ENCODE data around the gene MICAL3. TPM values are rescaled to one million over a fixed set of nuclear protein-coding genes. Genes with fewer than 3 reads are reported as not detected.

MICAL3 gene
- total RNA-seq, 4 donors from 2014 or later = 84.2 to 290 (median 151) TPM

DNA sequence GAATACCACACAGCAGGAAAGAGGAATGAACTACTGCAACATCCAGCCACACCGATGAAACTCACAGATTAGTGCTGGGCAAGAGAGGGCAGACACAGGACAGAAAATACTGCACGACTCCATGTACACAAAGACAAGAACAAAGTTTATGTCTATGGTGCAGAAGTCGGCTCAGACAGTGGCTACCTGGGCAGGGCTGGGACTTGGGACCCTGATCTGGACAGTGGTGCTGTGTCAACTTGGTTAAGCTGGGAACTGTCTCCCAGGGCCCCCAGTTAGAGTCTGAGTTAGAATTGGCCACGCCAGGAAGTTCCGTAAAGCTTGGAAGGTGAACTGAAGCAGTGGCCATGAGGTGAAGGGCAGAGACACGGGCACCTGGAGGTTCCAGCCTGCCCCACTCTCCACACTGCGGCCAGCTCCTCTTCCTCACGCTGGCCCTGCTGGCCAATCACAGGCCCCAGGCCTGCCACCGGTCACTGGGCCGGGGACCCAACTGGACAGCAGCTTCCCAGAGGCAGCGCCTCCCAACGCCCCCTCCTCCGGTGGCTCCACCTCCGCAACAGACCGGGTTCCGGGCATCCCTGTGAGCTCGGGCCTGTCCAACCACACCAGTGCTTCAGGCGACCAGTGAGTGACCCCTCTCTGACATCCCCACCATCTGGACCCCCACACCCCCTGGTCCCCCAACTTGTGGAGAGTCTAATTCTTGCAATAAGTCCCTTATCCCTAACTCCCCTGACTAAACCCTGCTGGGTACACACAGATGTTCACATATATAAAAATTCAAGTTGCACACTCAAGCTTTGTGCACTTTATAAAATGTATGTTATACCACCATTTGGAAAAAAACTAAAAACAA lies 93.7 kb downstream of the MICAL3 start:
- intact Hi-C loops (cut with DNase I; ENCODE audit: low total_unique reads) = no loop called here
- DNase-seq = no peak
- Histone ChIP-seq H3K27me3 (no peaks in the 10 kb centered on the region), H3K4me3 (no peak overlapping the region), H3K36me3 (no peaks in the 10 kb centered on the region), H3K4me1 (peaks cover 6 to 15% (median 13%) of the 10 kb centered on the region in 4 donors), H3K27ac (peak overlapping the region in 1 of 4 donors; percentile 21), H3K9me3 (no peaks in the 10 kb centered on the region)
- 88 to 91% methylated on average over 4 to 18 of the region's 18 CpGs for WGBS, 2 donors (ENCODE audit: low coverage in 1 of 2)
- in situ Hi-C loops (cut with MboI; ENCODE audit: low pct_ligation_motif_present in 1 of 4, low pct_unique_long_range_greater_than_20kb in 1 of 4, low sequenced_read_pairs in 3 of 4) = no loop called here
- no peak for TF ChIP-seq POLR2AphosphoS5 (IDR thresholded peaks at IDR 0.05)
- TF ChIP-seq, protein P1, sequence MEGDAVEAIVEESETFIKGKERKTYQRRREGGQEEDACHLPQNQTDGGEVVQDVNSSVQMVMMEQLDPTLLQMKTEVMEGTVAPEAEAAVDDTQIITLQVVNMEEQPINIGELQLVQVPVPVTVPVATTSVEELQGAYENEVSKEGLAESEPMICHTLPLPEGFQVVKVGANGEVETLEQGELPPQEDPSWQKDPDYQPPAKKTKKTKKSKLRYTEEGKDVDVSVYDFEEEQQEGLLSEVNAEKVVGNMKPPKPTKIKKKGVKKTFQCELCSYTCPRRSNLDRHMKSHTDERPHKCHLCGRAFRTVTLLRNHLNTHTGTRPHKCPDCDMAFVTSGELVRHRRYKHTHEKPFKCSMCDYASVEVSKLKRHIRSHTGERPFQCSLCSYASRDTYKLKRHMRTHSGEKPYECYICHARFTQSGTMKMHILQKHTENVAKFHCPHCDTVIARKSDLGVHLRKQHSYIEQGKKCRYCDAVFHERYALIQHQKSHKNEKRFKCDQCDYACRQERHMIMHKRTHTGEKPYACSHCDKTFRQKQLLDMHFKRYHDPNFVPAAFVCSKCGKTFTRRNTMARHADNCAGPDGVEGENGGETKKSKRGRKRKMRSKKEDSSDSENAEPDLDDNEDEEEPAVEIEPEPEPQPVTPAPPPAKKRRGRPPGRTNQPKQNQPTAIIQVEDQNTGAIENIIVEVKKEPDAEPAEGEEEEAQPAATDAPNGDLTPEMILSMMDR (IDR thresholded peaks at IDR 0.05) = no peak

DNA sequence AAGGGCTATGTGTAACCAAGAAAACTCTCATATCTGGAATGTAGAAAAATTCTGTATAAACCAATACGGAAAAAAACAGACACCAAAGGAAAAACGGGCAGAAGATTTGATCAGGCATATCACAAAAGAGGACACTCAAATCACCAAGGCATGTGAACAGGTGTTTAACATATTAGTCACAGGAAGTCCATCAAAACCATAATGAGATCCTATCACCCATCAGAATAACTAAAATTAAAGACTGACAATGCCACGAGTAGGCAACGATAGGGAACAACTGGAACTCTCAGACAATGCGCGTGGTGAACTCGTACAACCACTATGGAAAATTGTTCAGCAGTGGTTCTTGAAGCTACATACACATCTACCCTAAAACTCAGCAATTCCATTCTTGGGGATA lies 94.5 kb downstream of the MICAL3 start:
- DNase-seq = no peak
- Histone ChIP-seq H3K4me1 (peaks cover 13 to 23% (median 20%) of the 10 kb centered on the region in 4 donors), H3K9me3 (no peaks in the 10 kb centered on the region), H3K4me3 (no peak overlapping the region), H3K36me3 (no peaks in the 10 kb centered on the region), H3K27me3 (no peaks in the 10 kb centered on the region), H3K27ac (no peak overlapping the region)
- intact Hi-C loops (cut with DNase I; ENCODE audit: low total_unique reads) = no loop called here
- 71 to 87% methylated on average over 5 to 7 of the region's 7 CpGs for WGBS, 2 donors (ENCODE audit: low coverage in 1 of 2)
- TF ChIP-seq EP300 (IDR thresholded peaks at IDR 0.05; ENCODE audit: low read depth) (no peak), POLR2A (IDR thresholded peaks at IDR 0.05) (no peak), POLR2AphosphoS5 (IDR thresholded peaks at IDR 0.05) (no peak)
- in situ Hi-C loops (cut with MboI; ENCODE audit: low pct_ligation_motif_present in 1 of 4, low pct_unique_long_range_greater_than_20kb in 1 of 4, low sequenced_read_pairs in 3 of 4) = no loop called here

DNA sequence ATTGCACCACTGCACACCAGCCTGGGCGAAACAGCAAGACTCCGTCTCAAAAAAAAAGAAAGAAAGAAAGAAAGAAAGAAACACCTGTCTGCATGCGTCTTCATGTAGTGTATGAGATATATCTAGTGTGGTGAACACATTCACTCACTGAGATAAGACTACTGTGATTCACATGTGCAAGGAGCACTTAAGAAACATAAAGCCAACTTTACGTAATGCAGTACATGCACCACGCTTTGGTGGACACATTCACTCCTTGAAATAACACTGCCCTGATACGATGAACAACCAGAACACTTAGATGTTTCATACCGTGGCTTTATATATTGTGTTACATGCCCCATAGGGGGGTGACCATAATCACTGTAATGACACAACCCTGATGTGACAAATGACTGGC lies 96.0 kb downstream of the MICAL3 start:
- peaks cover 13 to 37% (median 34%) of the 10 kb centered on the region in 4 donors for H3K4me1 ChIP-seq
- H3K4me3 ChIP-seq = no peak overlapping the region
- H3K27me3 ChIP-seq = no peaks in the 10 kb centered on the region
- intact Hi-C loops (cut with DNase I; ENCODE audit: low total_unique reads) = no loop called here
- no peak overlapping the region for H3K27ac ChIP-seq
- WGBS, 2 donors (ENCODE audit: low coverage in 1 of 2) = 90 to 99% methylated on average over 2 to 7 of the region's 7 CpGs
- in situ Hi-C loops (cut with MboI; ENCODE audit: low pct_ligation_motif_present in 1 of 4, low pct_unique_long_range_greater_than_20kb in 1 of 4, low sequenced_read_pairs in 3 of 4) = no loop called here
- no peak for DNase-seq
- no peak for TF ChIP-seq POLR2AphosphoS5 (IDR thresholded peaks at IDR 0.05)
- no peak for TF ChIP-seq EP300 (IDR thresholded peaks at IDR 0.05; ENCODE audit: low read depth)
- TF ChIP-seq, protein P1 (IDR thresholded peaks at IDR 0.05) = no peak
- TF ChIP-seq POLR2A (IDR thresholded peaks at IDR 0.05) = no peak
- H3K9me3 ChIP-seq = no peaks in the 10 kb centered on the region
- no peaks in the 10 kb centered on the region for H3K36me3 ChIP-seq

GRCh38 chr22:17927062-17927461 lies 97.3 kb downstream of the MICAL3 start:
- intact Hi-C loops (cut with DNase I; ENCODE audit: low total_unique reads) = no loop called here
- Histone ChIP-seq H3K4me1 (peaks cover 14 to 50% (median 47%) of the 10 kb centered on the region in 4 donors), H3K27me3 (no peaks in the 10 kb centered on the region), H3K4me3 (no peak overlapping the region), H3K27ac (no peak overlapping the region), H3K36me3 (no peaks in the 10 kb centered on the region), H3K9me3 (no peaks in the 10 kb centered on the region)
- DNase-seq = no peak
- TF ChIP-seq POLR2A (IDR thresholded peaks at IDR 0.05) (no peak), EP300 (IDR thresholded peaks at IDR 0.05; ENCODE audit: low read depth) (no peak), POLR2AphosphoS5 (IDR thresholded peaks at IDR 0.05) (no peak)
- TF ChIP-seq, protein P1 (IDR thresholded peaks at IDR 0.05) = no peak
- in situ Hi-C loops (cut with MboI; ENCODE audit: low pct_ligation_motif_present in 1 of 4, low pct_unique_long_range_greater_than_20kb in 1 of 4, low sequenced_read_pairs in 3 of 4) = no loop called here
